Prostate gland (tissue), 2 donors: Measurements from ENCODE around the gene KLHL33. TPM values are rescaled to one million over a fixed set of nuclear protein-coding genes. Genes with fewer than 3 reads are reported as not detected.

Source experiments
- DNase-seq: peaks from one replicate; pipeline ENCODE4 v3.0.0-alpha.2; 2019; ENCODE audit warnings: low spot score
- H3K27ac ChIP-seq, 2 donors: fragments of 200-600 bp; sonication (generic); 2 replicates each; pipeline ENCODE4 v1.5.1; 2017 to 2019
- H3K27me3 ChIP-seq: fragments of 200-600 bp; sonication (generic); replicated peaks from 2 replicates; pipeline ENCODE4 v1.5.1; 2019; ENCODE audit not compliant: insufficient read depth
- H3K36me3 ChIP-seq, 2 donors: fragments of 200-600 bp; sonication (generic); 1 replicate in 1 of 2; 2 replicates in 1 of 2; pipeline versions ENCODE4 v1.5.1 to v1.8.1; 2017 to 2019
- H3K4me1 ChIP-seq: fragments of 200-600 bp; sonication (generic); replicated peaks from 2 replicates; pipeline ENCODE4 v1.5.1; 2019
- H3K4me3 ChIP-seq, 2 donors: fragments of 200-600 bp; sonication (generic); 2 replicates each; pipeline ENCODE4 v1.5.1; 2017 to 2019
- H3K9me3 ChIP-seq: fragments of 200-600 bp; sonication (generic); 2 replicates; pipeline ENCODE4 v1.5.1; 2017
- CTCF ChIP-seq, 4 experiments: fragments of 200-600 bp in 2 of 4; fragments of 450-650 bp in 2 of 4; sonication (generic) in 2 of 4; IDR thresholded peaks; 1 replicate in 3 of 4; 2 replicates in 1 of 4; pipeline ENCODE4 v1.5.1; 2016 to 2019; ENCODE audit warnings: antibody characterized with exemption in 4 of 4, mild to moderate bottlenecking in 2 of 4, moderate library complexity in 2 of 4
- POLR2A ChIP-seq: fragments of 450-650 bp; IDR thresholded peaks from one replicate; pipeline ENCODE4 v1.6.1; 2016; ENCODE audit warnings: antibody characterized with exemption, mild to moderate bottlenecking
- POLR2AphosphoS5 ChIP-seq: sonication (generic); formaldehyde crosslinking; IDR thresholded peaks from one replicate; pipeline ENCODE4 v1.6.1; 2017; ENCODE audit warnings: antibody characterized with exemption
- WGBS: methylation state at CpG from one replicate; pipeline ENCODE4 v1.1.5; 2018; 5-methylcytosine and 5-hydroxymethylcytosine counted together
- intact Hi-C: fragments of 100-400 bp; cut with DNase I; formaldehyde crosslinking; loops from one replicate; pipeline ENCODE4 v1.14.2; 2022
- small RNA-seq, 2 donors: library from RNA; depleted of rRNA; stranded (forward); fragments of <200 nt; gene quantifications; one replicate each; pipeline ENCODE3, GENCODE V24; 2016
- total RNA-seq, 2 donors: library from RNA; depleted of rRNA; stranded (reverse); fragments of >200 nt; gene quantifications; one replicate each; pipeline ENCODE4 v1.1.0, GENCODE V29; 2016

The KLHL33 gene
- total RNA-seq, 2 donors from 2014 or later, result 0.77 to 1.7 TPM

DNA sequence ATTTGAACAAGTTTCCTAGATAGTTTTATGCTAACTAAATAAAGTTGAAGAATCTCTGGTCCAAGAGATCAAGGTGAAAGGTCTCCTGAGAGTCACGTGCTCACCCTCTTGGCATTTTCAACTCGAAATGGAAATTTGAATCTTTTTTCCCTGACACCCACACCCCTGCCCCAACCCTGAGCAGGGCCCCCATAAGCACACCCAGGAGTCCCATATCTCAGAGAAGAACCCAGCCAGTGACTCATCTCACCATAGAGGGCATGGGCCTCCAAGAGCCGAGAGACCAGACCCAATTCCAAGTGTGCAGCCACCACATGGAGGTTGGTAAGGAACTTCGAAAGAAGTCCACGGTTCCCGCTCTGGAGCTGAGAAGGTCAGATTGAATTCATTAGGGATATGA is 55.3 kb downstream of the KLHL33 start:
- Histone ChIP-seq H3K36me3 (peaks cover 34 to 74% of the 10 kb centered on the region in 2 donors), H3K27ac (no peak overlapping the region), H3K9me3 (no peaks in the 10 kb centered on the region), H3K4me3 (no peak overlapping the region), H3K27me3 (no peaks in the 10 kb centered on the region), H3K4me1 (no peaks in the 10 kb centered on the region)
- DNase-seq, result no peak
- intact Hi-C loops, result no loop called here
- 84% methylated on average over 6 of the region's 6 CpGs for WGBS
- TF ChIP-seq POLR2AphosphoS5, result no peak

DNA sequence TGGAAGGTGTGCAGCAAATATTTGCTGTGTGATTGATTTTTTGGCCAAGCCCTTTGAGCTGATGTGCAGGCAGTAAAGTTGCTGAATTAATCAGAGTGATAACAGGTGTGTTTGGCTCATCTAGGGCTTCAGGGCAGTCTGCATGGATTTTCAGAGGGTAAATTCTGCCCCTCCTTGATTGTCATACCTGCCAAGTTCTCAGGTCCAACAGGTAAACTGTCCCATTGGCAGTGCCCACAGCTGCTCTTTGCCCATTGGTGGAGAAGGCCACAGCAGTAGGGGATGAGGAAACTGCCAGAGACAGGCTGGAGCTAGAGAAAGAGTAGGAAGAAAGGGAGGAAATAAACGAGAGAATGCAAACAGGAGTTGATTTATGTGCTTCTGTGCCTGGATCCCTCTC is 56.2 kb downstream of the KLHL33 start:
- intact Hi-C loops, result no loop called here
- Histone ChIP-seq H3K4me3 (no peak overlapping the region), H3K9me3 (no peaks in the 10 kb centered on the region), H3K27ac (no peak overlapping the region), H3K36me3 (peaks cover 33 to 69% of the 10 kb centered on the region in 2 donors), H3K27me3 (no peaks in the 10 kb centered on the region), H3K4me1 (no peaks in the 10 kb centered on the region)
- 43% methylated on average over 1 of the region's 1 CpG for WGBS
- no peak for TF ChIP-seq CTCF (IDR thresholded peaks at IDR 0.05)
- no peak for TF ChIP-seq POLR2A
- TF ChIP-seq POLR2AphosphoS5, result no peak
- DNase-seq, result no peak

GRCh38 chr14:20377171-20377570 is 58.8 kb downstream of the KLHL33 start:
- Histone ChIP-seq H3K27me3 (no peaks in the 10 kb centered on the region), H3K4me3 (no peak overlapping the region), H3K9me3 (no peaks in the 10 kb centered on the region), H3K27ac (no peak overlapping the region), H3K4me1 (no peaks in the 10 kb centered on the region), H3K36me3 (peaks cover 21 to 61% of the 10 kb centered on the region in 2 donors)
- 98% methylated on average over 2 of the region's 2 CpGs for WGBS
- DNase-seq, result no peak
- intact Hi-C loops, result no loop called here
- TF ChIP-seq CTCF (IDR thresholded peaks at IDR 0.05) (no peak), POLR2AphosphoS5 (no peak), POLR2A (no peak)

GRCh38 chr14:20376071-20376588 is 59.8 kb downstream of the KLHL33 start:
- TF ChIP-seq POLR2A, result no peak
- TF ChIP-seq POLR2AphosphoS5, result no peak
- TF ChIP-seq CTCF (IDR thresholded peaks at IDR 0.05), result no peak
- Histone ChIP-seq H3K27me3 (no peaks in the 10 kb centered on the region), H3K4me3 (no peak overlapping the region), H3K9me3 (no peaks in the 10 kb centered on the region), H3K27ac (no peak overlapping the region), H3K36me3 (peaks cover 15 to 60% of the 10 kb centered on the region in 2 donors), H3K4me1 (no peaks in the 10 kb centered on the region)
- WGBS, result 86% methylated on average over 12 of the region's 12 CpGs
- intact Hi-C loops, result no loop called here
- no peak for DNase-seq

Small RNAs within 50 kb of the gene (small RNA-seq; reads per million reads assigned to genes)
- gene RNA5SP382, result 0.91 to 0.93 reads per million in 2 donors

Other genes starting within 250 kb of the KLHL33 start
- gene OR11G2, start 245.3 kb downstream of the KLHL33 start, total RNA-seq, result not detected
- gene OR11H6, start 212.5 kb downstream of the KLHL33 start, total RNA-seq, result not detected
- not detected for gene OR11H7, start 207.2 kb downstream of the KLHL33 start, total RNA-seq
- not detected for gene OR11H4, start 196.9 kb downstream of the KLHL33 start, total RNA-seq
- gene TTC5, start 130.2 kb downstream of the KLHL33 start, total RNA-seq, result 10 to 100 TPM; 11.1 to 18.5 TPM
- gene CCNB1IP1, start 102.9 kb downstream of the KLHL33 start, total RNA-seq, result 10 to 100 TPM; 34.6 to 47.8 TPM
- gene PARP2, start 92.5 kb downstream of the KLHL33 start, total RNA-seq, result 10 to 100 TPM; 10.7 to 23.1 TPM
- 10 to 100 TPM; 25.8 to 31.0 TPM for gene TEP1, start 22.7 kb downstream of the KLHL33 start, total RNA-seq
- 10 to 100 TPM; 54.2 to 71.7 TPM for gene OSGEP, start 18.6 kb upstream of the KLHL33 start, total RNA-seq
- gene APEX1, start 19.1 kb upstream of the KLHL33 start, total RNA-seq, result 100 to 1,000 TPM; 113 to 178 TPM
- gene PIP4P1, start 25.3 kb upstream of the KLHL33 start, total RNA-seq, result 10 to 100 TPM; 24.8 to 37.8 TPM
- gene PNP, start 33.2 kb upstream of the KLHL33 start, total RNA-seq, result 10 to 100 TPM; 14.2 to 20.3 TPM
- gene RNASE10, start 69.4 kb upstream of the KLHL33 start, total RNA-seq, result 1 to 10 TPM in 1 of 2 donors, not detected in 1; 1.4 TPM
- gene RNASE9, start 124.9 kb upstream of the KLHL33 start, total RNA-seq, result not detected
- gene RNASE11, start 151.8 kb upstream of the KLHL33 start, total RNA-seq, result 1 to 10 TPM in 1 of 2 donors, not detected in 1; 1.0 TPM
- not detected for gene RNASE12, start 155.2 kb upstream of the KLHL33 start, total RNA-seq
- gene OR6S1, start 205.5 kb upstream of the KLHL33 start, total RNA-seq, result not detected
- gene RNASE4, start 248.4 kb upstream of the KLHL33 start, total RNA-seq, result 100 to 1,000 TPM in 1 of 2 donors, 10 to 100 TPM in 1; 71.6 to 150 TPM